RPMI8226 (cell line): ENCODE data around the gene NOL8.

Source experiments
- DNase-seq: peaks from one replicate; pipeline ENCODE4 v3.0.0-alpha.2; 2015

The NOL8 gene

DNA sequence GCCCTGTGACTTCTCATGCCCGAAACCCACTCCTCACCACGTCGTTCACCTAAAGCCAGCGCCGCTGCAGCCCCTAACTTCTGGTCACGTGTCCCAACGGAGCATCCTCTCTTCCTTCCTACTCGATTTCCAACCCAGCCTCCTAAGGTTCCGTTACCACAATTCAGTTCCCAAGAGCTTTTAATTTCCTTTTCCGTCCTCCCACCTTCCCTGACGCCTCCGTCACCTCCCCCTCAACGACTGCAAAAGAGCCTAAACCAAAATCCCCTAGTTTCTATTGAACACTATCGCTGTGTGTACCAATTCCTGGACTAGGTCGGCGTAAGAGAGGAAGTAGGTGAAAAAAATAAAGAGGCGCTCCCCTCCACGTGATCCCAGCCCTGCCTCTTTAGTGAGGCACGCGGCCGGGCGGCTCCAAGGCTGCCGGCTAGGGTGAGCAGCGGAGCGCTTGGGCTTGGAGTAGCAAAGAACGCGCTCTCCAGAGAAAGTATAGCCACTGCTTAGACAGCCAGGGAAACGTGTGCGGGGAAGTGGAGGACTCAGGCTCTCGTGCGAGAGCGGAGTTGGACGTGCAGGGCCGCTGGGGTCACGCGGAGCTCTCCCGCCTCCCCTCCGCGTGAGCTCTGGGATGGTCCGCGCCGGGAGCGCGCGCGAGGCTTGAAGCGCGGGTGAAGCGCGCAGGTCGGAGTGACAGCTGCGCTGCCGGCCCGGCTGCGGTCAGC lies at the start of gene NOL8, which contains the start of gene CENPP:
Gene NOL8 (minus strand): TSS at position 82 of the 722 bp plus-strand sequence. CDS start 1,189 bp downstream, outside the sequence.
Gene CENPP (plus strand): TSS at position 685 of the 722 bp plus-strand sequence.
- peak; percentile 90 for DNase-seq

DNA sequence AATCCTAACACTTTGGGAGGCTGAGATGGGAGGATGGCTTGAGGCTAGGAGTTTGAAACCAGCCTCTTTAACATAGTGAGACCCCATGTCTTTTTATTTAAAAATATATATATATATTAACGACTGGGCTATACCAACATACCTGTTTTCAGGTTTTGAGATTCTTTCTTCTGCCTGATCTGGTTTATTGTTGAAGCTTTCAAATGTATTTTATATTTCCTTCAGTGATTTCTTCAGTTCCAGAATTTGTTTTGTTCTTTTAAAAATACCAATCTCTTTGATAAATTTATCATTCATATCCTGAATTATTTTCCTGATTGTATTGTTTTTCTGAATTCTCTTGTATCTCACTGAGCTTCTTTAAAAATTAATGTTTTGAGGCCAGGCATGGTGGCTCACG lies 48.0 kb upstream of the NOL8 start:
- DNase-seq: no peak

GRCh38 chr9:92369075-92369474 lies 43.9 kb upstream of the NOL8 start:
- DNase-seq: no peak

GRCh38 chr9:92360083-92360482 lies 34.9 kb upstream of the NOL8 start:
- DNase-seq: no peak

DNA sequence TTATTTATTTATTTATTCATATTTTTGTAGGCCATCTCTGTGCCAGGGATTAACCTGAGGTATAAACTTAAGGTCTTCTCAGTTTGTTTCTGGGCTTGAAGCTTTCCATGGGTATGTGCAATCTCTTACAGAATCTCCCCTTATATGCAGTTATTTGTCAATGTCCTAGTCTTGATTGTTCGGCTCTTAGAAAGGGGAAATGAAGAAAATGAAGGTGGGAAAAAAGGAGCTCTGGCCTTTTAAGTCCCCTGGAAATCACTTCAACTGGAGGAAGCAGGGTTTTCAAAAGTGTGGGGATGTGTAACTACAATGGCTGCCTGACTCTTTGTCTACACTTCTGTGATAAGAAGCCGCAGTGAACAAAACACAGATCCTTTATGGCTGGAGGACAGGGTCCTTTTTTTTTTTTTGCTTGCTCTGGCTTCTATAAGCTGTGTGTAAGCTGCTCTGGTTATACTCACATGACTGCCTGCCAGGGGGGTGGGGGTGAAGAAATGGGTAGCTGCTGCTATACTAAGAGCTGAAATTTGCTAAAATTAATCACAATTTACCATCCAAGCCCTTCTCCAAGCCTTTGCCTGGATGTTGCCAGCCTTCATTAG lies 34.3 kb upstream of the NOL8 start:
- no peak for DNase-seq

DNA sequence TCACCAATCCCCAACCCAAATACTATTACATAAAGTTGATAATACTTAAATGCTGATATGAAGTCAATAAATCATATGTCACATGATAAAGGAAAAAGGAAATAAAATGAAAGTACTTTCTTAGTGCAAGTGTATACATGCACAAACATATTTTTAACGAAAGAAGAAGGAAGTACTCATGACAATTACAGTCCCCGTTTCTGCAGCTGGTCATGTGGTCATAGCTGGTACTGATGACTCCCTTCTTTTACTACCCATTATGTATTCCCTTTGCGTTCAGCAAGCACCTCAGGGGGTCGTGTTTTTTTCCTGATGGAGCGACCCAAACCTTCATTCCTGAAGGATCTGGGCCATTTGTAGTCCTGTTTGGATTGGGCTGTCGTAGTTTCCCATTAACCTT lies 27.9 kb upstream of the NOL8 start:
- DNase-seq: no peak

GRCh38 chr9:92350740-92351133 lies 25.6 kb upstream of the NOL8 start:
- DNase-seq: no peak

DNA sequence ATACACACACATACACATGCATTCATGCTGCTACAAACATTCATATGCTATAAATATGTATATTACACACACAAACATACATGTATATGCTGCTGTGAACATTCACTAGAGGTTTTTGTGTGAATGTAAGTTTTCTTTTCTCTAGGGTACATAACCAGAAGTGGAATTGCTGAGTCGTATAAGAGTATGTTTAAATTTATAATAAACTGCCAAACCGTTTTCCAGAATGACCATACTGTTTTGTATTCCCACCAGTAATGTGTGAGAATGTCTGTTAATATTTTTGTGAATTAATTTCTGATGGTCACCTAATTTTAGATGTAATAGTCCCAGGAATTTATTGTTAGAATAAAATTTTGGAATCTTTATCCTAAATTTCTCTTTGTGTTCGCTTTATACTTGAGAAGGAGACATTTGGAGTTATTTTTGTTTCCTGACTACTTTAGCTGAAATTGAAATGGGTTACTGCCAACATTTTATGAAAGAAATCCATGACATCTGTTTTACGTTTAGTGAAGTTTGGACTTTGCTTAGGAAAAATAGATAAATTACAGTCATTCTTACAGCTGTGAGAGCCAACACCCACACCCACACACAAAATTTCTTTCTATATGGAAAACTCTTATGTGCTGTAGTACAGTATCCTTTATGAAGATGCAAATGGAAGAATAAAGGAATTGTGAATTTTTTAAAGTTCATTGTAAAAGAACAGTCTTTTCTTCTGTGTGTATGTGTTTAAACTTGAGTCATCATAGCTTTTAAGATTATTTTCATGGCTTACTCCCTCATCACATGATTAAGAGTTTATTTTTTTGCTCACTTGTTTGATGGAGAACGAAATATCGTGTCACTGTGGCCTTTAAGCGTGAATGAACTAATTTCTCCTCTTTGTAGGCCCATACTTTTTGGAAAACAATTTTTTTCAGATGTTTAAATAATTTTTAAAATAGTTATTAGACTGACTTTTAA lies 24.9 kb upstream of the NOL8 start:
- DNase-seq: no peak

- DNase-seq: no peak
Measured at GRCh38 chr9:92345582-92345981, 20.4 kb upstream of the NOL8 start.

DNA sequence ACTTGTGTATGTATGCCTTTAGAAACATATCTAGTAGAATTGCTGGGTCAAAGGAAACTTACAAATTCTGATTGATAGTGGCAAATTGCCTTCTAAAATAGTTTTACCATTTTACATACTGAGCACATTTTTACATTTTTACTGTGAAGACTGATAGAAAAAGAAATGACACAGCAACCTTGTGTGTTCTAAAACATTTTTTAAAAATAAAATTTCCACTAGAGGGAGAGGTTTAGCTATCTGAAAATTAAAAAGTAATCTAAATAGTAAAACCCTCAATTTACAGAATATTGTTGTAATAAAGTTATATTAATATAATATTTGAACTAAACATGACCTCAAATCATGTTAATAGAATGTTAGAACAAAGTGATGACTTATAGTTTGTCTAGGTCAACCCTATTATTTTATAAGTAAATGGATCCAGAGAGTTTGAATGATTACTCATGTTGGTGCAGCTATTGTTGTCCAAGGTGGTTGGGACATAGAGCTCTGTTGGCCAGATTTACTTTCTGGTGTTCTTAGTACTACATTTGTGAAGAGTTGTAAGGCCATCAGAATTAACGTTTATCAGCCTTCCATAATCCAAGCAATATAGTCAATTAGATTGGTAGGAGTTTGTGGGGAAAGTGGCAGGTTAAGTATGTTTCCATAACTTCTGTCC lies 17.8 kb upstream of the NOL8 start:
- no peak for DNase-seq

- DNase-seq: no peak
Measured at GRCh38 chr9:92341578-92341977, 16.4 kb upstream of the NOL8 start.

DNA sequence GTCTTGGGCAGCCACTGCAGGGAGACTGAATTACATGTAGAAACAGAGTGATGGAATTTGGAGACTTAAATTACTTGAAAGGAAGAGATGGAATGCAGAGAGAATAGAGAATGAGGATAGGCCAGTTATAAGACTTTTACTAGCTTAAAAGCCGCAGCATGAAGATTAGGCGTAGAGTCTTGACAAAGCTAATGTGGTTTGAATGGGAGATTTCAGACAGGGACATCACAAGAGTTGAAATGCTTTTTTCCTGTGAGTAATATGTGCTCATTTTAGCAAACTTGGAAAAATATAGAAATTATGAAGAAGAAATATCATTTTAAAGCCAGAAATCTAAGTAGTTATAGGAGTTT lies 8.1 kb upstream of the NOL8 start:
- DNase-seq: no peak

DNA sequence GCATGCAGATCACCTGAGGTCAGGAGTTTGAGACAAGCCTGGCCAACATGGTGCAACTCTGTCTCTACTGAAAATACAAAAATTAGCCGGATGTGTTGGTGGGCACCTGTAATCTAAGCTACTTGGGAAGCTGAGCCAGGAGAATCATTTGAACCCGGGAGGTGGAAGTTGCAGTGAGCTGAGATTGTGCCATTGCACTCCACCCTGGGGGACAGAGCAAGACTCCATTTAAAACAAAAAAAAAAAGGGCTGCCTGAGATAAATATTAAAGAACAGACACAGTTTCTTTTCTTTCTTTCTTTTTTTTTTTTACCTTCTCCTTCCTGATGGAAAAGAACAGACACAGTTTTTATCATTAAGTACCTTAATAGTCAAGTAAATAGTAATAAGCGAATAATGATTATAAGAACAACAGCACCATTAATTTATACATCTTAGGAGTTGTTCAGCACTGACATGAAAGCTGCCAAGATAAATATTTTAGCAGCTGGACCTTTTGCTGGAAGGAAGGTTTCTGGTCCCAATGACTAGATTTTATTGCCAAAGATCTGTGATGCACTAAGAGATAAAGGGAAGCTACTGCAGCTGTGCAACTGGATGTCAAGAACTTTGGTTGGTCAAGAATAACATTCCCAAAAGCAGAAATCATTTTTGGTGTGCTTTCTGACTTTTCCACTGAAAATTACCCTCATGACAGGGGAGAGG lies 7.6 kb upstream of the NOL8 start:
- DNase-seq: no peak

DNA sequence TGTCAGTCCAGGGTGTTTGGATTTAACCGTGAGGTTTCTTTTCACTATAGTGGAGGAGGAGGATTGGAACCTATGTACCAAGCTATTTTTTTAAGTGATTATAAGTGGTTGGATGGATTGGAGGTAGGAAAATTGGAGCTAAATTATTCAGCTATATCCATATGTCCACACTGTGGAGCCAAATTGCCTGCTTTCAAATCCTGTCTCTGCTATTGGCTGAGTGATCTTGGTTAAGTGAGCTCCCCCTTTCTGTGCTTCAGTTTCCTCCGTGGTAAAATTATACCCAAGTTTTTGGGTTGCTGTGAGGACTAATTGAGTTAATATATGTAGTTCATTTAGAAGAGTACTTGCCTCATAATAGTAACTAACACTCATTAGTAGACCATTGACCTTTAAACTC lies 3.1 kb upstream of the NOL8 start:
- no peak for DNase-seq

- no peak for DNase-seq
Measured at GRCh38 chr9:92327283-92327850, 2.2 kb upstream of the NOL8 start.

- DNase-seq: no peak
Measured at GRCh38 chr9:92325991-92326500, 896 bp upstream of the NOL8 start.

DNA sequence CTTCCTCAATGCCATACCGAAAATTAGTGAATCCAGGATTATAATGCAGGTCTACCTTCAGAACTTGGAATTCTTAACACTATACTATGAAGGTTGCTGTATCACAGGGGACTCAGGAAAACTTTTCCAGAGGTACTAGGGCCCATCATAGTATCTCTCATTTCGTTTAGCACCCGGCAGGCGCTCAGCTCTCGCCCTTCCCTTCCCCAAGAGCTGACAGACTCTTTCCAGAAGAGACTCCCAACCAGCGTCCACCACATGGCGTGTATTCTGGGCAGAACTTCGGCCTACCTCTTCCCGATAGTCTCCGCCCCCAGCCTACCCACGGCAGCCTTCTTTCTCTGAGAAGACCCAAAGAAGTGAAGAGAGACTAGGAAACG lies 271 bp downstream of the NOL8 start:
- DNase-seq: no peak

DNA sequence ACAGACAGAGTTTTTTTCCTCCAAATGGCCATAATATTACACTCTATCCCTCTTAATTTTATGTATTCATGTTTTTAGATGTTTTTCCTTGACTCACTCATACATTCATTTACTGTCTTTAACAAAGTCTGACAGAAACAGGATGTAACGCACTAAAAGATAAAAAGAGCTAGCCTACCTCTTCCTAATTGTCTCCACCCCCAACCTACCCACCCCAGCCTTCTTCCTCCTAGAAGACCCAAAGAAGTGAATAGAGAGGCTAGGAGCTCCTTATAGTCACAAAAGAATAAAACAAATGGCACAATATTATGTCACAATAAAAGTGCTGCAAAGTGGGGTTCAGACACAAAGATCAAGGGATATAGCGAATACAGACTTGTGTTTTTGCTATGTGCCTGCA lies 719 bp downstream of the NOL8 start:
- no peak for DNase-seq

DNA sequence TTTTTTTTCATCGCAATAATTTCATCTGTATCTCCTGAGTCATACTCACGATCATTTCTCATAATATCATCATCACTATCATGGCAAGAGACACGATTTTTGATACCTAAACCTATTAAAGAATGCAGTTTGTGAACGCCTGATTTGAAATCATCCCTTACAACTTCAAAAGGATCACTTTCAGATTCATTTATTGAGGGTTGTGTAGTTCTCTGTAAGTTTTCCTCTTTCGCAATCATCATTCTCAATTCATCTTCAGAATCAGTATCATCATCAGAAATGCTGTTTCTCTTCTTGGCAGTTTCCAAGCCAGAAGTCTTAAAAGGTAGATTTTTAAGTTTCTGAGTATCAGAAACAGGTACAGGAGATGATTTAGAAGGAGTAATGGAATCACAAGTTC lies 9.7 kb downstream of the NOL8 start:
- no peak for DNase-seq

- no peak for DNase-seq
Measured at GRCh38 chr9:92313624-92314012, 11.5 kb downstream of the NOL8 start.

DNA sequence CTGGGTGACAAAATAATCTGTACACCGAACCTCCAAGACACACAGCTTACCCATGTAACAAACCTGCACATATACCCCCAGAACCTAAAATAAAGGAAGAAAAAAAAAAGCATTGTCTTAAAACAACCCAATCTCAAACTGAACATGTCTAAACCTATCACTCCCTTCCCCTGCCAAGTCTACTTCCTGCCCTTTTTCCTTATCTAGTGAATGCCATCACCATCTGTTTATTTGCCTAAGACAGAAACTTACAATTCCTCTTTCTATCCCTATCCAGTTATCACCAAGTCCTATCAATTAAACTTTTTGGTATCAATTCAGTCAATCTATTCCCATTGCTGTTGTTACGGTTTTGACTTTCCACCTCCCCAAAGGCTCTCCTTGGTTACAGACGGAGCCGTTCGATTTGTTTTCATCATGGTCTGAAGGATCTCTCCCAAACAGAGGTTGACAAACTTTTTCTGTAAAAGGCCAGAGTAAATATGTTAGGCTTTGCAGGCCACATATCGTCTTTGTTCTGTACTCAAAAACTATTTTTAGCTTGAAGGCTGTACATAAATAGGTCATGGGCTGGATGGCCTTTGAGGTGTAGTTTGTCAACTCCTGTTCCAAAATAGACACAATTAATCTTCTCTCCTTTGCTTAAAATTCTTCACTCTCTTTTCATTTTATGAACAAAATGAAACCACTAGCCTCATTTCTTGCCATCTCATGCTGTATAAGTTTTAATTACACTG lies 12.1 kb downstream of the NOL8 start:
- no peak for DNase-seq
